HG02759 (cell line): ENCODE measurements around the gene GP1BB.

Source experiments
- ATAC-seq: cut with Tn5 transposase; IDR thresholded peaks from one replicate; pipeline ENCODE4 v1.9.1; 2021; ENCODE audit warnings: mild to moderate bottlenecking, moderate library complexity; ENCODE audit not compliant: unreplicated experiment

The GP1BB gene

DNA sequence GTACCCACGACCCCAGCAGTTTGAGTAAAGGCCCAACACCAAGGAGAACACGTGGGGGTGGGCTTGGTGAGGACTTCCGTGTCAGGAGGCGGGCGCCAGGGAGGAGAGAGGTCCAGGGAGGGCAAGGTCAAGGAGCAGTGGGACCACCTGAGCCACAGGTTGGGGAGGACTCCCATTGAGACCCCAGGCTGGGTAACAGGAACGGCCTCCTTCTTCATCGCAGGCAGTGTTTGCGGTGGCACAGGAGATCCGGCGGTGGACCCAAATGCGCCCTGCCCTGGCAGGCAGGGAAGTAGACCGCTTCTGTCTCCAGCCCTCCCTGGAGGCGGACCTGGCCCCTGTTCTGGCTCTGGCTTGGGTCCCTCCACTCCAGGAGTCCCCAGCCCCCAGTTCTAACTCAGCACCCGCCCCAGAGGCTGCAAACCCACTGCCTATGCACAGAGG is 31.4 kb downstream of the GP1BB start:
- no peak for ATAC-seq

- no peak for ATAC-seq
These were observed 31.9 kb downstream of the GP1BB start for GRCh38 chr22:19755145-19755710.

GRCh38 chr22:19755722-19756287 is 32.5 kb downstream of the GP1BB start:
- ATAC-seq, result no peak

DNA sequence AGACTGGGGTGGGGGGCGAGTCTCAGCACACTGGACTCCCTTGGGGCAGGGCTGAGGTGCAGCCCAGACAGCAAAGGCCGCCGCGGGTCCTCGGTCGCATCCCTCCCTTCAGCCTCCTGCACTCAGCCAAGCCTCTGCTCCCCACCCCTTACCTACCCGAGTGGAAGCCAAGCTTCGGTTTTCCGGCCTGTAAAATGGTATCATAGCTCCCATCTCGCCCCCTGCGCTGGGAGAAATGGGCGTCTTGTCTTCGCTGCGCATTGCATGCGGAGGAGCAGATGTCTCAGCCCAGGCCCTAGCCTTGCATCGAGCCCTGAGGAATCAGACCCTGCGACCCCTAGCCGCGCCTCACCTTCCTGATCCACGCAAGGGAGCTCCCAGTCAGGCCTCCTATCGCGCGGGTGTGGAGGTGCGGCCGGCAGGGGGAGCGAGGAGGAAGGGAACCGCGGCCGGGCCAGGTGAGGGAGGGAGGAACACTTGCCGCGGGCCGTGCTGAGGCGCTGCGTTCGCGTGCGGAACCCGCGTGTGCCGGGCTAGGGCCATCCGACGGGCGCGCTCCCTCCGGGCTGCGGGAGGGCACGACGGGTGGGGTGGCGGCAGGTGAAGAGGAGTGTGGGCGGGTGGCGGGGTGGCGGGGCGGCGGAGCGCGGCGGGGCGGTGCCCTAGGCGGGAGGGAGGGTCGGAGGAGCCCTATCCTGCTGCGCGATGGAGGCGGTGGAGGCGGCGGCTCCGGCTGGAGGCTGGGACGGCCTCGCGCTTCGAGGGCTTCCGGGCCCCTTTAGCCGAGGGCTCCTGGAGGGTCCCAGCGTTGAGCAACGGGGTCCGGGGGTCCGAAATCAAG is 33.2 kb downstream of the GP1BB start:
- ATAC-seq, result no peak

- no peak for ATAC-seq
These were observed 34.0 kb downstream of the GP1BB start for GRCh38 chr22:19757140-19757984.

- no peak for ATAC-seq
These were observed 34.9 kb downstream of the GP1BB start for GRCh38 chr22:19757985-19758895.

DNA sequence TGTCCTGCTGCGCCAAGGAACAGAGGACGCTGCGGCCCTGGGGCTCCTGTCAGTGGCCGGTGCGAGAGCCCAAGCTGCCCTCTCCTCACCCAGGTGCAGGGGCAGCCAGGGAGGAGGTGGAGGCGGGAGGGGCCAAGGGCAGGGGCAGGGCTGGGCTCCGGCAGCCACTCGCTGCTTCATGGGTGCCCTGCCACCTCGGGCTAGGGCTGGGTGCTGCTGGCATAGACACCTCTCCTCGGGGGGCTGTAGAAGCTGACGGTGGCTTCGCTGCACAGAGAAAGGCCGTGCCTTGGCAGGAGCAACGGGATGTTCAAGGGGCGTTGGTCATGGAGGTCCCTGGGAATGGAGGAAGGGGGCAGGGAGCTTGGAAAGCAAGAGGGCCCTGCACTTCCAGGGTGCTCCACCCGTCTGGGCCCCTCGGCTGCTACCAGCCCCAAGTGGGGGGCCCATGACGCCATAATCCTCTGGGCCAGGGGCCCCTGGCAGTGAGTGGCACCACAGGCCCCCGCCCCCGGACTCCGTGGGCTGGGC is 35.6 kb downstream of the GP1BB start:
- ATAC-seq, result no peak

DNA sequence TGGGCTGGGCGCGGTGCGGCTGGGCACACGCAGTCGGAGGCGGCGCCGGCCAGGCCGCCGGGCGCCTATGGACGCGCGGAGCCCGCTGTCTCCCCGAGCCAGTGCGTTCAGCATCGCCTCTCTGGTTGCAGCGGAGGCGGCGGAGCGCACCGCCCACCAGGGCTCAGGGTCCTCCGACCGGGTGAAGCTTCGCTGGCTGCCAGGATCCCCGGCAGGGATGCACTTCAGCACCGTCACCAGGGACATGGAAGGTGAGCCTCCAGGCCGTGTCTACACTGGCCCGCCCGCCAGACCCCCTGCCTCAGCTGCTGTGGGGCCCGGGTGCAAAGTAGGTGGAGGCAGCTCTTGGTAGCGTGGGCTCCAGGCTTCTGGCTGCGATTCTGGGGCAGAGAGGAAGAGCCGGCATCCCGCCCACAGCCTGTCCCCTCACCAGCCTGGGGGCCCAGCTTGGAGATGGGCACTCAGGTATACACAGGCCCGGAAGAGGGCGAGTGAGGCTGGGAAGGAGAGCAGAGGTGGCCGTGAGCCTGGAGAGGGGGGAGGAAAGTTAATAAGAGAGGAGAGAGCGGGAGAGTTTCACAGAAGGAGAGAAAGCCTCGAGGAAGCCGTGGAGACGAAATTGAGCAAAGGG is 36.2 kb downstream of the GP1BB start:
- ATAC-seq, result no peak

- ATAC-seq, result no peak
These were observed 37.0 kb downstream of the GP1BB start, which contains the start of gene TBX1 for GRCh38 chr22:19760058-19760950. TBX1 (plus strand) TSS chr22:19760778; CDS start chr22:19760844, 66 bp downstream.

GRCh38 chr22:19760951-19761724 is 37.8 kb downstream of the GP1BB start:
- ATAC-seq, result no peak

- ATAC-seq, result no peak
These were observed 38.6 kb downstream of the GP1BB start for GRCh38 chr22:19761725-19762567.

DNA sequence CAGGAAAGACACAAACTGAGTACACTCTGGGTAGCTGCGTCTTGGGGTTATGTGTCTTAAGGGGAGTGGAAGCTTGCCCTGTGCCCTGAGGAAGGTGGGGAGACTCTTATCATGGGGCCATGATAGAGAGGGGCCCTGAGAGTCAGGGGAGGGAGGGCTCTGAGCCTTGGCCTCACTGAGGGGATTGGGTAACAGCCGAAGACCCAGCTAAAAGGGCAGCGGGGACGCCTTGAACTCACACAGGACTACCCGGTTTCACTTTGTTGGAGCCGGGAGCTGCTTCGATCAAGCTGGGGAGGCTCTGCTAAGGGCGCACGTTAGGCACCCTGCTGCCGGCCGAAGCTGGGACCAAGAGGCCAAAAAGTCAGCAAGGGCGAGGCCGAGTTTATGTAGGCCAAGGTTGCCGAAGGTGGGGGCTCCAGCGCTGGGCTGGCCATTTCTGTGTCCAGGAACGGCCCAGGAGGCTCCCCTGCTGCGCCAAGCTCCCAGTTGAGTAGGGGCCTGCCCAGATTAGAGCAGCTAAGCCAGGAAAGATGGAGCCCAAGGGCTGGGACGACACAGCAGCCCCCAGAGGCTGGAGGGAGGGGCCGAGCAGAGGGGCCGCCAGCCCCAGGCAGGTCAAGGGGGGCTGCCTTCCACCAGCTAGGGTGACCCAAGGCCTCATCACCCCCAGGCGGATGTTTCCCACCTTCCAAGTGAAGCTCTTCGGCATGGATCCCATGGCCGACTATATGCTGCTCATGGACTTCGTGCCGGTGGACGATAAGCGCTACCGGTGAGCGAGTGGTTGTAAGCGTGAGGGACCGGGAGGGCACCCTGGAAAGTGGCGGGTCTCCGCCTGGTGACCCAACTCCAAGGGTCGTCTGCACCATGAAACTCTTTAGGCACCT is 39.5 kb downstream of the GP1BB start:
- ATAC-seq, result no peak

DNA sequence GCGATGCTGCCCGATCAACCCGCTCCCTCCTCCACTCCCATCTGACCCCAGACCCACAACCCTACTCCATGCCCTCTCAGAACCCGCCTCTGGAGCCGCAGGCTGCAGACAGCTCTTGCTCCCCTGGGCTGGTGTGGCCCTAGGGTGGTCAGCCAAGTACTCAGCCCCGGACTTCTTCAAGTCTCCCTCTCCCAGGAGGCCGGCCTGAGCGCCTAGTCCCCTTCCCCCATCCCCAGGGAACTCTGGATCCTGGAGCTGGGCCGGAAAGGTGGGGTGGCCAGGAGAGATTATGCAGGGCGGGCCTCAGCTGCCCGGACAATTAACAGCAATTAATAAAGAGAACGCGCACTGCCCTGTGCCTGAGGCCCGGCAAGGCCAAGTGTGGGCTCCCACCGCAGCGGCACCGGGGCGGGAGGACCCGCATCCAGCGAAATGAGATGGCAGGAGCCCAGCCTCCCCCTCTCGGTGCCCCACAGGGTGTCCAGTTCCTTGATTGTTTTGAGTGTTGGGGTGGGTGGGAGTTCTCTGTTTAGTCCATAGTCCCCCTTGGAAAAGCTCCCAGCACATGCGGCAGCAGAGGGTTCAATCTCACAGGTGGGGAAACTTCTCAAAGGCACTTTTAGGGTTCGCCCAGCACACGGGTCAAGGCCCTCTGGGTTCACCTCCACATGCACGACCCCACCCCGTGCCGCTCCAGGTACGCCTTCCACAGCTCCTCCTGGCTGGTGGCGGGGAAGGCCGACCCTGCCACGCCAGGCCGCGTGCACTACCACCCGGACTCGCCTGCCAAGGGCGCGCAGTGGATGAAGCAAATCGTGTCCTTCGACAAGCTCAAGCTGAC is 40.3 kb downstream of the GP1BB start:
- ATAC-seq, result no peak

DNA sequence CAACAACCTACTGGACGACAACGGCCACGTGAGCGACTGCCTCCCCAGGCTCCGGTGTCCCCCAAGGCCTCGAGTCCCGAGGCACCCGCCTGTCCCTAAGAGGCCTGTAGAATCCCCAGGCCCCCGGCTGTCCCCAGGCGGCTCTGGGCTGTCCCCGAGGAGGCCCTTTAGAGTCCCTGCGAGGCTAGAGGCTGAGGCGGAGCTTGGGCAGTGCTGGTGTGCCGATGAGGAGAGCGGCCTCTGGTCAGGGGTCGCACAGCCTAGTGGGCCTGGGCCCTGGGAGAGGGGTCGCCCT is 40.9 kb downstream of the GP1BB start:
- no peak for ATAC-seq
